Osteoblast (primary cell): ENCODE results near the gene MRPL53. TPM values are rescaled to one million over a fixed set of nuclear protein-coding genes. Genes with fewer than 3 reads are reported as not detected.

Source experiments
- DNase-seq: peaks from one replicate; pipeline ENCODE4 v3.0.0; 2011; ENCODE audit warnings: low spot score, mixed read lengths; ENCODE audit not compliant: insufficient read length; ENCODE audit errors: missing footprints
- H2AFZ ChIP-seq: 2 replicates; pipeline ENCODE4 v1.6.0; 2011; ENCODE audit warnings: mild to moderate bottlenecking, low read length
- H3K27ac ChIP-seq: 2 replicates; pipeline ENCODE4 v1.5.1; 2011; ENCODE audit warnings: mild to moderate bottlenecking, low read depth, low read length, moderate library complexity
- H3K27me3 ChIP-seq: 2 replicates; pipeline ENCODE4 v1.6.0; 2012; ENCODE audit warnings: mild to moderate bottlenecking, control low read depth, inconsistent platforms, low read length, moderate library complexity; ENCODE audit not compliant: insufficient read depth
- H3K36me3 ChIP-seq: 2 replicates; pipeline ENCODE4 v1.5.1; 2011; ENCODE audit warnings: mild to moderate bottlenecking, low read length, control low read depth, moderate library complexity; ENCODE audit not compliant: insufficient read depth
- H3K4me1 ChIP-seq: 2 replicates; pipeline ENCODE4 v1.5.1; 2011; ENCODE audit warnings: mild to moderate bottlenecking, low read length, control low read depth, moderate library complexity; ENCODE audit not compliant: insufficient read depth
- H3K4me2 ChIP-seq: 2 replicates; pipeline ENCODE4 v1.6.0; 2011; ENCODE audit warnings: mild to moderate bottlenecking, low read length; ENCODE audit not compliant: insufficient read depth
- H3K4me3 ChIP-seq: fragments of 200-600 bp; sonication (generic); 3 replicates; pipeline ENCODE4 v1.5.1; 2012; ENCODE audit warnings: mild to moderate bottlenecking, low read length, inconsistent platforms; ENCODE audit not compliant: insufficient read depth
- H3K79me2 ChIP-seq: 2 replicates; pipeline ENCODE4 v1.6.0; 2012; ENCODE audit warnings: mild to moderate bottlenecking, low read length, control low read depth, inconsistent platforms; ENCODE audit not compliant: insufficient read depth
- H3K9me3 ChIP-seq: 2 replicates; pipeline ENCODE4 v1.5.1; 2011; ENCODE audit warnings: low read depth, low read length, control low read depth
- H4K20me1 ChIP-seq: 2 replicates; pipeline ENCODE4 v1.6.0; 2012; ENCODE audit warnings: mild to moderate bottlenecking, low read length, control low read depth; ENCODE audit not compliant: insufficient read depth
- CTCF ChIP-seq: IDR thresholded peaks from 2 replicates; pipeline ENCODE4 v1.5.1; 2011; ENCODE audit warnings: mild to moderate bottlenecking, low read depth, low read length, moderate library complexity; ENCODE audit errors: extremely low read depth
- total RNA-seq: library from RNA; depleted of rRNA; stranded (reverse); fragments of >200 nt; gene quantifications from 2 replicates; pipeline ENCODE4 v1.2.3, GENCODE V29; 2012

The MRPL53 gene
- total RNA-seq, 1 donor = 23.5 TPM

- TF ChIP-seq CTCF = no peak
- peak; percentile 85 for DNase-seq
Measured at GRCh38 chr2:74499267-74499939, 26.9 kb upstream of the MRPL53 start, which contains the start of gene LBX2. TSS of gene LBX2 (minus strand) at chr2:74499603. CDS start at chr2:74499537, 66 bp downstream.

GRCh38 chr2:74498500-74499266, 26.2 kb upstream of the MRPL53 start:
- H3K4me3 ChIP-seq = peak overlapping the region; percentile 75
- H3K79me2 ChIP-seq = peaks cover 8% of the 10 kb centered on the region
- peaks cover 6% of the 10 kb centered on the region for H3K36me3 ChIP-seq
- no peaks in the 10 kb centered on the region for H4K20me1 ChIP-seq
- H3K27me3 ChIP-seq = no peaks in the 10 kb centered on the region
- peak overlapping the region; percentile 84 for H3K4me2 ChIP-seq
- H3K27ac ChIP-seq = no peak overlapping the region
- H3K4me1 ChIP-seq = peaks cover 19% of the 10 kb centered on the region
- TF ChIP-seq CTCF = no peak
- H3K9me3 ChIP-seq = no peaks in the 10 kb centered on the region
- peak overlapping the region; percentile 76 for H2AFZ ChIP-seq
- peak; percentile 93 for DNase-seq

More at GRCh38 chr2:74499267-74499939, 26.9 kb upstream of the MRPL53 start, which contains the start of gene LBX2:
- Histone ChIP-seq H3K27ac (no peak within 1 kb of the TSS), H3K36me3 (peaks cover under 1% of the 10 kb centered on the region), H3K27me3 (no peaks in the 10 kb centered on the region), H3K79me2 (peaks cover 15% of the 10 kb centered on the region), H2AFZ (peak within 1 kb of the TSS; percentile 76), H3K9me3 (no peaks in the 10 kb centered on the region), H3K4me3 (peak within 1 kb of the TSS; percentile 75), H3K4me2 (peak within 1 kb of the TSS; percentile 84), H4K20me1 (no peaks in the 10 kb centered on the region), H3K4me1 (peaks cover 25% of the 10 kb centered on the region)

- Histone ChIP-seq H3K36me3 (peaks cover 13% of the 10 kb centered on the region), H3K4me2 (peak overlapping the region; percentile 84), H3K79me2 (peaks cover 4% of the 10 kb centered on the region), H3K9me3 (no peaks in the 10 kb centered on the region), H3K27me3 (no peaks in the 10 kb centered on the region), H3K27ac (no peak overlapping the region), H2AFZ (peak overlapping the region; percentile 65), H4K20me1 (no peaks in the 10 kb centered on the region), H3K4me3 (peak overlapping the region; percentile 75), H3K4me1 (peaks cover 19% of the 10 kb centered on the region)
- TF ChIP-seq CTCF = no peak
- DNase-seq = peak; percentile 71
Measured at GRCh38 chr2:74497777-74498499, 25.5 kb upstream of the MRPL53 start.
